ENCODE results near the gene UBALD2.
"Not testable (repeated sequence)": the region's sequence is repeated elsewhere in the genome, so short reads cannot be mapped to it uniquely, and the experiment has no call there.

GRCh38 chr17:76267581-76268001 is 2.4 kb downstream of the UBALD2 start:
- not testable (repeated sequence) for TF ChIP-seq CTCF (conservative IDR thresholded peaks at IDR 0.05; ENCODE audit: low read length); EZH2phosphoT487 (IDR thresholded peaks at IDR 0.05; ENCODE audit: borderline replicate concordance, low read depth, low read length)
